HG03354 (cell line): ENCODE measurements around the gene AMBP.

Experiments used
- ATAC-seq: cut with Tn5 transposase; IDR thresholded peaks from one replicate; pipeline ENCODE4 v1.9.1; 2021; ENCODE audit warnings: mild to moderate bottlenecking; ENCODE audit not compliant: unreplicated experiment, poor library complexity, severe bottlenecking

The AMBP gene

GRCh38 chr9:114017741-114018715 is 60.1 kb downstream of the AMBP start:
- ATAC-seq: no peak

- no peak for ATAC-seq
These were observed 61.3 kb downstream of the AMBP start for GRCh38 chr9:114016629-114017423.

- no peak for ATAC-seq
These were observed 62.0 kb downstream of the AMBP start for GRCh38 chr9:114016101-114016500.

GRCh38 chr9:114015607-114016006 is 62.5 kb downstream of the AMBP start:
- ATAC-seq: no peak

DNA sequence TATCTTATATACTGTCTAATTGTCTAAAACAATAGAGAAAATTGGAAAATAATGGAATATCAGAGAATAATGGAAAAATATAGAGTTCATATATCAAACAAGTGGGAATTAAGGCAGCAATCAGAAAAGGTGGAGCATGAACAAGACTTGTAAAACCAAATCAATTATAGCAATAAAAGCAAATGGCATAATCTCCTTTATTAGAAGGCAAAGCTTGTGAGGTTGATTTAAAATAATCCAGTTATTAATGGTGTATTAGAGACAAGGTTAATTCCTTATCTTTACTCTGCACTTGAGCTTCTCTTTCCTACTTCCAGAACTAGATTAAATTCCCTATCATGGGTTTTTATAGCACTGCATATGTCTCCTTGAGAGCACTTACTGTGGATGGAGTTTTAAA is 64.1 kb downstream of the AMBP start:
- no peak for ATAC-seq

GRCh38 chr9:114012126-114012525 is 66.0 kb downstream of the AMBP start:
- ATAC-seq: no peak

GRCh38 chr9:114011313-114011712 is 66.8 kb downstream of the AMBP start:
- ATAC-seq: no peak
